RWPE1 (cell line): ENCODE measurements around the gene HYDIN.

Experiments
- CTCF ChIA-PET: fragments of 350-600 bp; sonication (Branson Sonifier 250); formaldehyde crosslinking; extraction: SDS; loops from one replicate; lab custom pipeline; 2021; lab: Yijun Ruan, JAX
- POLR2A ChIA-PET: fragments of 400-600 bp; formaldehyde crosslinking; extraction: SDS; loops from one replicate; lab custom pipeline; 2020; ENCODE audit warnings: antibody characterized with exemption; ENCODE audit not compliant: low non-redundant PET; lab: Yijun Ruan, JAX
- DNase-seq: peaks from one replicate; pipeline ENCODE4 v3.0.0; 2012; ENCODE audit warnings: low spot score
- H3K27ac ChIP-seq: fragments of 450-650 bp; 2 replicates; pipeline ENCODE4 v1.5.1; 2017
- CTCF ChIP-seq: fragments of 450-650 bp; conservative IDR thresholded peaks from 2 replicates; pipeline ENCODE4 v1.5.1; 2017; ENCODE audit warnings: low read depth, mild to moderate bottlenecking

The HYDIN gene

GRCh38 chr16:70803319-70803718 is 427.2 kb downstream of the HYDIN start:
- DNase-seq: no peak
- no peak overlapping the region for H3K27ac ChIP-seq
- TF ChIP-seq CTCF: no peak
- ChIA-PET CTCF (no interaction called here), POLR2A (no interaction called here)

GRCh38 chr16:70801611-70802010 is 428.9 kb downstream of the HYDIN start:
- CTCF ChIA-PET: no interaction called here
- no peak for DNase-seq
- H3K27ac ChIP-seq: no peak overlapping the region
- TF ChIP-seq CTCF: no peak
- POLR2A ChIA-PET: interaction anchor here (0.6 kb wide), 1 partner anchor 13 kb away, joined by 3 read pairs; no protein-coding TSS in a partner anchor

- peak within 1 kb of the TSS; percentile 47 for H3K27ac ChIP-seq
- TF ChIP-seq CTCF: no peak
- DNase-seq: peak; percentile 95
- ChIA-PET CTCF (no interaction called here), POLR2A (interaction anchor here (0.6 kb wide), 1 partner anchor 12 kb away, joined by 3 read pairs; no protein-coding TSS in a partner anchor)
Measured at GRCh38 chr16:70800781-70801480, 429.6 kb downstream of the HYDIN start, which contains the start of gene VAC14. VAC14 (minus strand) TSS chr16:70801158; CDS start chr16:70800900, 258 bp downstream.

GRCh38 chr16:70800311-70800710 is 430.2 kb downstream of the HYDIN start:
- no peak for DNase-seq
- ChIA-PET CTCF (no interaction called here), POLR2A (no interaction called here)
- peak overlapping the region; percentile 47 for H3K27ac ChIP-seq
- TF ChIP-seq CTCF: no peak

- ChIA-PET CTCF (no interaction called here), POLR2A (no interaction called here)
- H3K27ac ChIP-seq: no peak overlapping the region
- DNase-seq: no peak
- TF ChIP-seq CTCF: no peak
Measured at GRCh38 chr16:70796301-70796700, 434.2 kb downstream of the HYDIN start.

GRCh38 chr16:70795296-70795912 is 435.1 kb downstream of the HYDIN start:
- no peak for TF ChIP-seq CTCF
- POLR2A ChIA-PET: no interaction called here
- CTCF ChIA-PET: no interaction called here
- no peak overlapping the region for H3K27ac ChIP-seq
- DNase-seq: no peak
